RKO (cell line): ENCODE measurements around the gene MLST8.
"Not testable (repeated sequence)": the region's sequence is repeated elsewhere in the genome, so short reads cannot be mapped to it uniquely, and the experiment has no call there.

ENCODE experiments used
- DNase-seq: peaks from one replicate; pipeline ENCODE4 v3.0.0-alpha.2; 2016; ENCODE audit warnings: low spot score

MLST8 gene

GRCh38 chr16:2246301-2246885, 41.1 kb downstream of the MLST8 start:
- no peak for DNase-seq

DNA sequence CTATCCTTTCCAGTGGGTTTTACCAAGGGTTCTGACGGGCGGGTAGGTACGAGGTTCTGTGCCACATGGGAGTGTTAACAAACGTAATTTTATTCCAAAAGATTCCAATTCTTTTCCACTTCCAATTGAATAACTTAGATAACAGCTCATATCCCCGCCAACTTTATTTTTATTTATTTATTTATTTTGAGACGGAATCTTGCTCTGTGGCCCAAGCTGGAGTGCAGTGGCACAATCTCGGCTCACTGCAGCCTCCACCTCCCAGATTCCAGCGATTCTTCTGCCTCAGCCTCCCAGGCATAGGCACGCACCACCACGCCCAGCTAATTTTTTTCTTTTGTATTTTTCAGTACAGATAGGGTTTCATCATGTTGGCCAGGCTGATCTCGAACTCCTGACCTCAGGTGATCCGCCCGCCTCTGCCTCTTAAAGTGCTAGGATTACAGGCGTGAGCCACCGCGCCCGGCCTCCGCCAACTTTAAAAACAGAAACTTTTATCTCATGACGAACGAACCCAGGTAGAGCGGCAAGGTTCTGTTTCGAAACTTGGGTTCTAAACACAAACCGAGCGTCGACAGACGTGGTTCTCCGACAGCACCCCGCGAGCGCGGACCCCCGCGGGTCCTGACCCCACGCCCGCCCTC, 45.5 kb downstream of the MLST8 start:
- peak; percentile 53 for DNase-seq

- DNase-seq = peak; percentile 96
These were observed 46.2 kb downstream of the MLST8 start, which contains the start of gene ECI1 for GRCh38 chr16:2251296-2252111. Gene ECI1 (minus strand): TSS chr16:2251587. CDS start chr16:2251566, 21 bp downstream.

DNA sequence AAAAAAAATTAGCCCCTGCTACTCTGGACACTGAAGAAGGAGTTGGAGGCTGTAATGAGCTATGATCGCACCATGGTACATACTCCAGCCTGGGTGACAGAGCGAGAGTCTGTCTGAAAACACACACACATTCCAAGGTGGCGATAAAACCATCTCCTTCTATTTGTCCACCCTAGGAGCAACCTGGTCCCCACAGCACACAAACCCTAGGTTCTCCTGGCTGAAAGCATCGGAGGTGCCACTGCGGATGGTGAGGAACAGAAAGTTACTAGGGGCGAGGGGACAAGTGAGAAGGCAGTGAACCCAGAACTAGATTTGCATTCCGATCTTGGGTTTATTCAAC, 47.5 kb downstream of the MLST8 start:
- DNase-seq = peak; percentile 51

GRCh38 chr16:2253293-2253692, 48.0 kb downstream of the MLST8 start:
- DNase-seq = no peak

- DNase-seq = no peak
These were observed 51.4 kb downstream of the MLST8 start for GRCh38 chr16:2256531-2257140.

DNA sequence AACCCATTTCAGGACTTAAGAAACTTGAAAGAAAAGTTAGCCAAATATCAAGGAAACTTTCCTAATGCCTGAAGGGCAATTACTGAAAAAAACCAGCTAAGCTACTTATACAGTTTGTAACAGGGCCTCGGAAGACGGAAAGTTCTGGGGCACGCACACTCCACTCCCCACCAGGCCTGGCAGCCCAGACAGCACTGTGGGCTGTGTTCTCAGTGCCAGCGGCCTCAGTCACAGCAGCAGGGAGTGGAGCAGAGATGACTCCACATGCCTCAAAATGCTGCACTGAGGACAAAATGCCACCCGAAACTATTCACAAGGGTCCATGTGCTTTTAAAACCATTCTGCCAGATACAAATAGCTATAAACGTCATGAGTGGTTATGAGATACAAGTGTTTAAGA, 52.5 kb downstream of the MLST8 start:
- DNase-seq = no peak

DNA sequence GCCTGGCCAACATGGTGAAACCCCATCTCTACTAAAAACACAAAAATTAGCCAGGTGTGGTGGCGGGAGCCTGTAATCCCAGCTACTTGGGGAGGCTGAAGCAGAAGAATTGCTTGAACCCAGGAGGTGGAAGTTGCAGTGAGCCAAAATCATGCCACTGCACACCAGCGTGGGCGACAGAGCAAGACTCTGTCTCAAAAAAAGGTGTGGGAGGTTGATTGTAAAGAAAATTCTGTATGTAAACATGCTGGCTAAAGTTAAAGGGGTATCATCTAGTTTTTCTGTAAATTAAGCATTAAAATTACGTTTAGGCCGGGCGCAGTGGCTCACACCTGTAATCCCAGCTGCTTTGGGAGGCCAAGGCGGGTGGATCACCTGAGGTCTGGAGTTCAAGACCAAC, 53.3 kb downstream of the MLST8 start:
- not testable (repeated sequence) for DNase-seq
